Activated CD8-positive, alpha-beta T cell treated with anti-CD3 and anti-CD28 coated beads, Interleukin-2, amount 10 ng/mL, durations not matched to agents 7 days and 5 days (primary cell): Measurements from ENCODE around the gene ARSI. TPM values are rescaled to one million over a fixed set of nuclear protein-coding genes. Genes with fewer than 3 reads are reported as not detected.

Experiments
- ATAC-seq: fragments of 150-1000 bp; cut with Tn5 transposase; one replicate; pipeline ENCODE4 v1.10.0; 2021; ENCODE audit warnings: moderate library complexity
- CTCF ChIA-PET: fragments of 350-600 bp; sonication (Branson Sonifier 250); formaldehyde crosslinking; loops from one replicate; lab custom pipeline; 2021; ENCODE audit warnings: antibody characterized with exemption; lab: Charles Lee
- POLR2A ChIA-PET: fragments of 350-600 bp; sonication (Branson Sonifier 250); formaldehyde crosslinking; loops from one replicate; lab custom pipeline; 2021; ENCODE audit warnings: antibody characterized with exemption; lab: Charles Lee
- DNase-seq: peaks from one replicate; pipeline ENCODE4 v3.0.0-alpha.2; 2020
- H3K27ac Mint-ChIP-seq: one replicate; pipeline ENCODE4 v1.8.0; 2021; ENCODE audit warnings: mild to moderate bottlenecking, mixed read lengths
- H3K27me3 Mint-ChIP-seq: one replicate; pipeline ENCODE4 v1.8.0; 2021; ENCODE audit warnings: low read depth, mixed read lengths
- H3K36me3 Mint-ChIP-seq: one replicate; pipeline ENCODE4 v1.8.0; 2021; ENCODE audit warnings: low read depth, mixed read lengths
- H3K4me1 Mint-ChIP-seq: one replicate; pipeline ENCODE4 v1.8.0; 2021; ENCODE audit warnings: low read depth, mixed read lengths
- H3K4me3 Mint-ChIP-seq: one replicate; pipeline ENCODE4 v1.8.0; 2021; ENCODE audit warnings: mild to moderate bottlenecking, mixed read lengths
- H3K9me3 Mint-ChIP-seq: one replicate; pipeline ENCODE4 v1.8.0; 2022; ENCODE audit warnings: mixed read lengths; ENCODE audit not compliant: insufficient read depth
- total RNA-seq, 2 experiments: library from RNA; stranded (reverse); gene quantifications; one replicate each; pipeline ENCODE4 v1.2.3, GENCODE V29; 2021

ARSI gene
- total RNA-seq, 2 experiments from 2014 or later: not detected

DNA sequence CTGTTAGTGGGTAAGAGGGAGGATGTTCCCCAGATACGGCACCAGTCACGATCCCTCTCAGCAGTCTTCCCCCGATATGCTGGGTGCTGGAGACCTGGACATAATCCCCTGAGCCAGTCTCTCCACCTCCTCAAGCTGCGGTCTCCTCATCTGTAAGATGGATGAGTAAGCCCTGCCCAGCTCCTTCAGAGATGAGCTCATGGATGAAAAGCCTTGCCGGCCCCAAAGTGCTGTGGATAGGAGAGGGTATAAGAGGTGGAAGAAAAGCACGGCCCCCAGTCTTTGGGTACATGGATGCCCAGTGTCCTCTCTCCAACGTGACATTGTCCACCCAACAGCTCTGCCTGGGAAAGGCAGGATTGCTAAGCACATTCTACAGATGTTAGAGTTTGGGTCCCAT lies 17.6 kb downstream of the ARSI start:
- H3K27me3 Mint-ChIP-seq: peaks cover 7% of the 10 kb centered on the region
- no peak overlapping the region for H3K4me3 Mint-ChIP-seq
- no peak for DNase-seq
- ATAC-seq: no peak
- H3K4me1 Mint-ChIP-seq: no peaks in the 10 kb centered on the region
- no peaks in the 10 kb centered on the region for H3K9me3 Mint-ChIP-seq
- no peak overlapping the region for H3K27ac Mint-ChIP-seq
- CTCF ChIA-PET: no interaction called here
- POLR2A ChIA-PET: no interaction called here
- no peaks in the 10 kb centered on the region for H3K36me3 Mint-ChIP-seq

DNA sequence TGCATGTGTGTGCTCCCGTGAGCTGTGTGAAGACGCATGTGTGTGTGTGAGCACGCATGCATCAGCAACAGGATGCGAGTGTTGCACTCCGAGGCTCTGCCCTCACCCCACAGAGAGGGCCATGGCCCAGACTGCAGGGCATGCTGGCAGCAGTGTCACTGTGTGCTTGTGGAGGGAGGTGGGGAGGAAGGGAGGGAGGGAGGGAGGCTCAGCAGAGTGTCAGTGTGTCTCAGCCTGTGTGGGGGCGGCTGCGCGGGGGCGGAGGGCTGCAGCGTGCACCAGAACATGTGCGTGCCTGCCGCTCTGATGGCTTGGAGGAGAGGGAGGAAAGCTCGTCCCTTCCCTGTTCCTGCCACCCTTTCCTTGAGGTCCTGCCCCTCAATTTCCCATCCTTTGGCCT lies 18.4 kb downstream of the ARSI start:
- ChIA-PET CTCF (no interaction called here), POLR2A (no interaction called here)
- Mint-ChIP-seq H3K9me3 (no peaks in the 10 kb centered on the region), H3K4me3 (no peak overlapping the region), H3K27me3 (peaks cover 7% of the 10 kb centered on the region), H3K4me1 (no peaks in the 10 kb centered on the region), H3K36me3 (no peaks in the 10 kb centered on the region), H3K27ac (no peak overlapping the region)
- no peak for DNase-seq
- no peak for ATAC-seq

DNA sequence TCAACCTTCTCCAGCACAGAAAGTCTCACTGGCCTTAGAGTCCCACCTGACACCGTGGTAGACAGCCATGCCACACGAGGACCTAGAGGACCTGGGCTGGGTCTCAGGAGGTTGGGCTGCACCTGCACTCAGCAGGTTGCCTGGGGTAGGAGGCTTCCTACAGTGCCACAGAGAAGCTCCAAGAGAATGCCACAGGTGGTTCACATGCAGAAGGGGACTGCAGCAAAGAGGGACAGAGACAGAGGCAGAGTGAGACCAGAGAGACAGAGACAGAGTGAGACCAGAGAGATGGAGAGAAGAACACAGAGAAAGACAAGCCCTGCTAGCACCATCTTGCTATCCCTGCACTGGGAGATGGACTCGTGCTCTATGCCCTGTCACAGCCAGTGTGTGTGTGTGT lies 18.8 kb downstream of the ARSI start:
- no peaks in the 10 kb centered on the region for H3K4me1 Mint-ChIP-seq
- no peaks in the 10 kb centered on the region for H3K9me3 Mint-ChIP-seq
- ATAC-seq (no peak), DNase-seq (no peak)
- peaks cover 7% of the 10 kb centered on the region for H3K27me3 Mint-ChIP-seq
- no peak overlapping the region for H3K4me3 Mint-ChIP-seq
- H3K36me3 Mint-ChIP-seq: no peaks in the 10 kb centered on the region
- ChIA-PET POLR2A (interaction anchor here (0.7 kb wide), 1 partner anchor 79 kb away, joined by 3 read pairs; no protein-coding TSS in a partner anchor), CTCF (no interaction called here)
- no peak overlapping the region for H3K27ac Mint-ChIP-seq

DNA sequence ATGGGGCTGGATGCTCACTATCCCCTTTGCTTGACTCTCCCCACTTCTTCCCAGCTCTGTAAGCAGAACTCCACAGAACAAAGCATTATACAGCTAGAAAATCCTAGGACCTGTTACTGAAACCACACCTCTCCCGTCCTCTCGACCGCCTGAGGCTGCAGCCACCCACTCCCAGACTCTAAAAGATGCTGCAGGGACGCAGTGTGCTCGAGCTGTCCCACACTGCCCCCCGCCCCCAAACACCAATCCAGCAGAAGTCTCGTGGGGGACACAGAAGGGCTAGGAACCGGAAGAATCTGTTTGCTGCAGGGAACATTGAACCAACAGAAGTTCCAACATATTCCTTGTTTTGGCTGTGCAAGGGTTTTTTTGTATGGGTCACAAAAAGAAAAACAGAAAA lies 20.7 kb downstream of the ARSI start:
- H3K9me3 Mint-ChIP-seq: no peaks in the 10 kb centered on the region
- DNase-seq (no peak), ATAC-seq (no peak)
- H3K4me1 Mint-ChIP-seq: no peaks in the 10 kb centered on the region
- no peak overlapping the region for H3K27ac Mint-ChIP-seq
- POLR2A ChIA-PET: no interaction called here
- CTCF ChIA-PET: no interaction called here
- no peaks in the 10 kb centered on the region for H3K36me3 Mint-ChIP-seq
- H3K27me3 Mint-ChIP-seq: peaks cover 1% of the 10 kb centered on the region
- H3K4me3 Mint-ChIP-seq: no peak overlapping the region

DNA sequence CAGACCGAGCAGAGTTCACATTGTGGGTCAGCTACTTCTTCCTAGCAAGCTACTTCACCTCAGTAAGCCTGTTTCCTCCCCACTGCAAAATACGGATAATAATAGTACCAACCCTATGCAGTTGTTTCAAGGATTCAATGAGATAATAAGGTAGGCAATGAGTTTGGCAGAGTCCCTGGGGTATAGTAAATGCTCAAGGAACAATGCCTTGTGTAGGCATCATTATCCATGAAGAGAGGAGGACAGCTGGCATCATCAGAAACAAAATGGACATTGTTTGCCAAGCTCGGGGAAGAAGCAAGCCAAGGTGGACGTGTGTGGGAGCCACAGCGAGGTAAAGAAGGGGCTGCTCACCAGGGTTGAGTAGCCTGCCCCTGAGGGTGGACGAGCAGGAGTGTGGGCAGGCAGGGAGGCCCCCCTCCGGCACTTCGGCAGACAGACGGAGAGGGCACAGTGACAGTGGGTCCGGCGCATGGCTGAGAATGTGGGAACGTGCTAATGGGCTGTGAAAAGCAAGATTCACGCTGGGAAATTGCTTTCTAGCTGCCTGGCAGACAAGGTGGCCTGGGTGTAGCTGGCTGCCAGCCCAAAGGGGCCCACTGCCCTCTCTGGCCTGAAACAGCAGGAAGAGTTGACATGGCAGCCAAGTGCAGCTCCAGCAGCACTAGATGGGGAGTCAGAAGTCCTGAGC lies 23.2 kb downstream of the ARSI start:
- POLR2A ChIA-PET: no interaction called here

DNA sequence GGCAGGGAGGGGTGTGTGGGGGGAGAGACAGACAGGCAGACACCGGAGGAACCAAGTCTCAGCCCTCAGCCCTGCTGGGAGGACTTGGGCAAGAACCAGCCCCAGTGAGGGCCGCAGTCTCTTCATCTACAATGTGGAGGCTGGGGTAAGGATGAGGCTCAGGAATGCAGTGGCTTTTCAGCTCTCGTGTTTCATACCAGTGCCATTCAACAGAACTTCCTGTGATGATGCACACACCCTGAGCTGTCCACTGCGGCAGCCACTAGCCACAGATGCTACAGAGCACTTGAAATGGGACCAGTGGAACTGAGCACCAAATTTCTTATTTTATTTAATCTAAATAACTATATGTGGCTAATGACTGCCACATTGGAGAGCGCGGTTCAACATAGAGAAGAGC lies 23.8 kb downstream of the ARSI start:
- H3K4me3 Mint-ChIP-seq: no peak overlapping the region
- DNase-seq (no peak), ATAC-seq (no peak)
- ChIA-PET POLR2A (no interaction called here), CTCF (no interaction called here)
- H3K4me1 Mint-ChIP-seq: no peaks in the 10 kb centered on the region
- no peaks in the 10 kb centered on the region for H3K9me3 Mint-ChIP-seq
- H3K27me3 Mint-ChIP-seq: peaks cover 11% of the 10 kb centered on the region
- no peak overlapping the region for H3K27ac Mint-ChIP-seq
- H3K36me3 Mint-ChIP-seq: no peaks in the 10 kb centered on the region

More for the DNA sequence above, 23.2 kb downstream of the ARSI start:
- Mint-ChIP-seq H3K27me3 (peaks cover 11% of the 10 kb centered on the region), H3K4me1 (no peaks in the 10 kb centered on the region), H3K9me3 (no peaks in the 10 kb centered on the region), H3K36me3 (no peaks in the 10 kb centered on the region), H3K27ac (no peak overlapping the region), H3K4me3 (no peak overlapping the region)
- ATAC-seq: no peak
- DNase-seq: no peak
- CTCF ChIA-PET: no interaction called here

DNA sequence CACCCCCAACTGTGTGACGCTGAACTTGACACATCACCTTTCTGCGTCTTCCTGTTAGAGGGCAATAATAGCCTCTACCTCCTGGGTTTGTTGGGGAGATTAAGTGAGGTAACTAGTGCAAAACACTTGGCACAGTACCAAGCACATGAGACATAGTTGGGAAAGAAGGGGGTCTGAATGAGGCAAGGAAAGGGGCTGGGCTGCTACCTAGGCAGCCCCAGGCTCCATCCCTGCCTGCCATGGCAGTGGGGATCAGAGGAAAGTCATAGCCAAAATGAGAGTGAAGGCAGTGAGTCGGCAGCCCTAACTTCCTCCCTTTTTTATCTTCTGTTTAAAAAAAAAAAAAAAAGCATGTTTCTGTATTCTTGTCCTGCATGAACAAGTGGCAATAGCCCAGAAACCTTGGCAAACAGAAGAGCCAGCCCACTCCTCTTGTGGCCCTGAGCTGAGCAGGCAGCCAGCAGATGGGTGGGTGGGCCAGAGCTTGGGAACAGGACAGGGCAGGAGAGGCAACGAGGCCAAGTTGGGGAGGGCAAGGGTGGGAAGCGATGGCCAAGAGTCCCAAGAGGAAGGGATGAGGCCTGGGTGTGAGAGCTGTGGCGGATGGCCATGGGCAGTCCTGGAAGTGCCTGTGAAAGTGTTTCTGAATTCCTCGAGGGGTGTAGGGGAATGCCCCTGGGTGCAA lies 24.5 kb downstream of the ARSI start:
- DNase-seq: no peak
- no peak overlapping the region for H3K27ac Mint-ChIP-seq
- no peak for ATAC-seq
- no peaks in the 10 kb centered on the region for H3K36me3 Mint-ChIP-seq
- peaks cover 17% of the 10 kb centered on the region for H3K27me3 Mint-ChIP-seq
- H3K4me1 Mint-ChIP-seq: no peaks in the 10 kb centered on the region
- no peaks in the 10 kb centered on the region for H3K9me3 Mint-ChIP-seq
- CTCF ChIA-PET: no interaction called here
- H3K4me3 Mint-ChIP-seq: no peak overlapping the region
- POLR2A ChIA-PET: no interaction called here

DNA sequence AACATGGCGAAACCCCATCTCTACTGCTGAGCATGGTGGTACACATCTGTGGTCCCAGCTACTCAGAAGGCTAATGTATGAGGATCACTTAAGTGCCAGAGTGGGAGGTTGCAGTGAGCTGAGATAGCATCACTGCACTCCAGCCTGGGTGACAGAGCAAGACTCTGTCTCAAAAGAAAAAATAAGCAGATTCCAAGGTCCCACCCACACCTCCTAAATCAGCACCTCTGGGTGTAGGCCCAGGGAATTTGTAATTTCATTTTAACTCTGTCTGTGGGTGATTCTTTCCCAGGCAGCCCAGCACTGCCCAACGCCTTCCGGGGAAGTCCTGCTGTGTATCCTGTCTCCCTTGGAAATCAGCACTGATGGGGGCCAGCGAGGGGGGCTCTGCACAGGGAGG lies 25.7 kb downstream of the ARSI start:
- peaks cover 22% of the 10 kb centered on the region for H3K27me3 Mint-ChIP-seq
- no peak overlapping the region for H3K4me3 Mint-ChIP-seq
- H3K9me3 Mint-ChIP-seq: no peaks in the 10 kb centered on the region
- ATAC-seq (no peak), DNase-seq (no peak)
- ChIA-PET POLR2A (no interaction called here), CTCF (no interaction called here)
- no peaks in the 10 kb centered on the region for H3K36me3 Mint-ChIP-seq
- no peak overlapping the region for H3K27ac Mint-ChIP-seq
- H3K4me1 Mint-ChIP-seq: no peaks in the 10 kb centered on the region

DNA sequence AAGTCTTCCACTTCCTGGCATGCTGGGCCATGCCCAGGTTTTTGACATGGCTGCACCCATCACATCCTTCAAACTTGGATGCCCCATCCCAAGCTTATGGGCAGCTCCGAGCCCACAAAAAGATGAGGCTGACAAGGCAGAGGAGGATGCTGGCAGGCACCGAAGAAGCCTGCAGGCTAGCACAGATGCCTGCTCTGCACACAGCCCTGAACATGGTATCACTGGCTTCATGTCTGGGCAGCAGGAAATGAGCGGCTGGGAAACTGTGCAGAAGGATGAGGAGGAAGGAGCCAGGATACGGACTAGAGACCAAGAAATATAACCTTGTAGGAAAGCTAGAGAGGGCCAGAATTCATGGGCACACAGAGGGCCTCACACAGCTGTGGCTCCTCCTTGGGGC lies 27.9 kb downstream of the ARSI start:
- Mint-ChIP-seq H3K4me3 (no peak overlapping the region), H3K4me1 (no peaks in the 10 kb centered on the region), H3K27ac (no peak overlapping the region), H3K36me3 (no peaks in the 10 kb centered on the region), H3K27me3 (peaks cover 22% of the 10 kb centered on the region), H3K9me3 (no peaks in the 10 kb centered on the region)
- DNase-seq (no peak), ATAC-seq (no peak)
- CTCF ChIA-PET: interaction anchor here (0.8 to 1.3 kb wide), 3 partner anchors 12 to 422 kb away, joined by 3 read pairs; no protein-coding TSS in a partner anchor
- POLR2A ChIA-PET: interaction anchor here (0.6 kb wide), 1 partner anchor 1668 kb away, joined by 3 read pairs; no protein-coding TSS in a partner anchor

DNA sequence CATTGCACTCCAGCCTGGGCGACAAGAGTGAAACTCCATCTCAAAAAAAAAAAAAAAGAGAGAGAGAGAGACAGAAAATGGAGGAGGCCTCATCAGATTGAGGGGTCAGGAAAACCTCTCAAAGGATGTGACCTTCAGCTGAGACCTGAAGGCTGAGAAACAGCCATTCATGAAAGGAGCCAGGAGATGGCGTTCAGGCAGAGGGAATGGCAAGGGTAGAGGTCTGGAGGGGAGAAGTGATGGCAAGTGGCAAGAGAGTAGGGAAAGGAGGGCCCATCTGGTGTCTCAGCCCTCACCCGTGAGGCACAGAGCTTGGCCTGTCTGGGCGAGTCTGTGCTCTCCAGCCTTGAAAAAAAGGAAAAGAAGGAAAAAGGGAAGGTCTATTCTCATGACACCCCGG lies 30.2 kb downstream of the ARSI start:
- Mint-ChIP-seq H3K4me3 (no peak overlapping the region), H3K36me3 (no peaks in the 10 kb centered on the region), H3K27me3 (peaks cover 22% of the 10 kb centered on the region), H3K4me1 (no peaks in the 10 kb centered on the region), H3K27ac (no peak overlapping the region), H3K9me3 (no peaks in the 10 kb centered on the region)
- no peak for ATAC-seq
- ChIA-PET CTCF (interaction anchor here (1.0 to 1.7 kb wide), 2 partner anchors 78 to 163 kb away, joined by 3 to 9 read pairs; no protein-coding TSS in a partner anchor), POLR2A (no interaction called here)
- DNase-seq: no peak

DNA sequence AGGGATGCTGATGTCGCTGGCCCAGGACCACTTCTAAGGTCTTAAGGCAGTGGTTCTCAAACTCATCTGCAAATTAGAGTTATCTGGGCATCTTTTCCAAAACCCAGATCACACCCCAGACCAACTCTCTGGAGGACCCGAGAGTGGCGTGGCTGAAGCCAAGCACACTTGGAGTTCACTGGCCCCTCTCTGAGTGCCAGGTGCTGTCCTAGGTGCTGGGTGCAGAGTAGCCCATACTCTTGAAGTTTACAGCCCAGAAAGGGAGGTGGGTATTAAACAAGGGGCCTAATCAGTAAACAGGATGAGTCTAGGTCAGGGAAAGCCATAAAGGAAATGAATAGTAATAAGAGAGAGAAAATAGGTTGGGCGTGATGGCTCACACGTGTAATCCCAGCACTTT lies 30.8 kb downstream of the ARSI start:
- no peaks in the 10 kb centered on the region for H3K9me3 Mint-ChIP-seq
- ChIA-PET CTCF (interaction anchor here (1.0 to 1.7 kb wide), 2 partner anchors 79 to 164 kb away, joined by 3 to 9 read pairs; no protein-coding TSS in a partner anchor), POLR2A (no interaction called here)
- no peak for DNase-seq
- no peaks in the 10 kb centered on the region for H3K36me3 Mint-ChIP-seq
- H3K4me3 Mint-ChIP-seq: no peak overlapping the region
- no peaks in the 10 kb centered on the region for H3K4me1 Mint-ChIP-seq
- no peak overlapping the region for H3K27ac Mint-ChIP-seq
- ATAC-seq: no peak
- peaks cover 22% of the 10 kb centered on the region for H3K27me3 Mint-ChIP-seq

DNA sequence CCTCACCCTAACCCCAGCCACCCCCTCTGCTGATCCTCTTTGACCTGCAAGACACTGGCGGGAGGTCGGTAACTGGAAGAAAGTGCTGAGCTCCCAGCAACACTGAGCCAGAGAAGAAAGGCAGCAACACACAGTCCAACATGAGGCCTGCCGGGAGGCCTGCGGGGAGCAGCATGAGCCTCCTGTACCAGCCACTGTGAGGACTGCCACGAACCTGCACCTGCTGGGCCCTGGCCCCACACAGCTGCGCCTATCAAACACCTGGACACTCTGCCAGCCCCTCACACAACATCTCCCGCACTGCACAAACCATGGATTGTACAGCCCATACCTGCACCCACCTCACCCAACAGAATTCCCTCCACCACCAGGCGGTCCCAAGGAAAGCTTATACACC lies 31.4 kb downstream of the ARSI start:
- Mint-ChIP-seq H3K9me3 (no peaks in the 10 kb centered on the region), H3K27ac (no peak overlapping the region), H3K4me3 (no peak overlapping the region), H3K36me3 (no peaks in the 10 kb centered on the region), H3K4me1 (no peaks in the 10 kb centered on the region), H3K27me3 (peaks cover 19% of the 10 kb centered on the region)
- ChIA-PET CTCF (no interaction called here), POLR2A (no interaction called here)
- no peak for ATAC-seq
- DNase-seq: no peak
